Neural progenitor cell (in vitro differentiated cells): Measurements from ENCODE around the gene FKBP14.

Experiments
- EZH2phosphoT487 ChIP-seq: fragments of 200-600 bp; sonication (generic); IDR thresholded peaks from 2 replicates; pipeline ENCODE4 v1.6.1; 2017; ENCODE audit warnings: antibody characterized with exemption
- TF ChIP-seq, protein P1 (sequence below): fragments of 200-600 bp; sonication (generic); IDR thresholded peaks from 2 replicates; pipeline ENCODE4 v1.5.1; 2017; ENCODE audit warnings: antibody characterized with exemption, mild to moderate bottlenecking

DNA sequence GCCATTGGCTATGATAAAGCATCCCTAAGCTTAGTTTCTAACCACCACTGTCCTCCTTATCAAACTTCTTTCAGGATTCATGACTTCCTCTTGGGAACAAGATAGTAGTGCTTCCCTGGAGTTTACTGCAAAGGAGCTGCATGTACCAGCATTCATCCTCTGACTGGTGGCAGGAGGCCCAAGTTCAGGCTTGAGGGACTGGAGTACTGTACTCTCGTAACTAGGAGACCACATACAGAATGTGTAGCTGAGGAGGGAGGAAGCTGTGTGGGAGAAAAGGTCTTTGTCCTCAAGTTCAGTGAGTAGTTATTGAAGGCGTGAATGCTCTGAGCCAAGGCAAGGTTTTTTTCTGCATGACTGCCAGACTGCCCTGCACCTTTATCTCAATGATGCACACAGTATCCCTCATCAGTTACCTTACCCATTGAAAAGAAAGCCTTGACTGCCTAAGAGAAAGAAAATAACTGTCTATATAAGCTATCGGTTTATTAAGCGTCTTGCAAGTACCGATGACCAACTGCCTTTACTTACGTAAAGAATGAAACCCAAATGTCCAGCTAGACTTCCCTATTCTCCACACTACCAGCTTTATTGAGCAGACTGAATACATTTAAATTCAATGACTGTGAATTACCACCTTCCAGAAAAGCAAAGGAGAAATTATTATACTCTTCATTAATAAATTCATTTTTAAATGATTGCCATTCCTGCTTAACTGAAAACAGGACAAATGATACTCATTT, 49.7 kb downstream of the FKBP14 start:
- TF ChIP-seq, protein P1, sequence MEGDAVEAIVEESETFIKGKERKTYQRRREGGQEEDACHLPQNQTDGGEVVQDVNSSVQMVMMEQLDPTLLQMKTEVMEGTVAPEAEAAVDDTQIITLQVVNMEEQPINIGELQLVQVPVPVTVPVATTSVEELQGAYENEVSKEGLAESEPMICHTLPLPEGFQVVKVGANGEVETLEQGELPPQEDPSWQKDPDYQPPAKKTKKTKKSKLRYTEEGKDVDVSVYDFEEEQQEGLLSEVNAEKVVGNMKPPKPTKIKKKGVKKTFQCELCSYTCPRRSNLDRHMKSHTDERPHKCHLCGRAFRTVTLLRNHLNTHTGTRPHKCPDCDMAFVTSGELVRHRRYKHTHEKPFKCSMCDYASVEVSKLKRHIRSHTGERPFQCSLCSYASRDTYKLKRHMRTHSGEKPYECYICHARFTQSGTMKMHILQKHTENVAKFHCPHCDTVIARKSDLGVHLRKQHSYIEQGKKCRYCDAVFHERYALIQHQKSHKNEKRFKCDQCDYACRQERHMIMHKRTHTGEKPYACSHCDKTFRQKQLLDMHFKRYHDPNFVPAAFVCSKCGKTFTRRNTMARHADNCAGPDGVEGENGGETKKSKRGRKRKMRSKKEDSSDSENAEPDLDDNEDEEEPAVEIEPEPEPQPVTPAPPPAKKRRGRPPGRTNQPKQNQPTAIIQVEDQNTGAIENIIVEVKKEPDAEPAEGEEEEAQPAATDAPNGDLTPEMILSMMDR: no peak
- TF ChIP-seq EZH2phosphoT487: no peak
